Epithelial cell of esophagus (primary cell): ENCODE results near the gene WDR43.
A peak's percentile ranks its signal among the peaks of the same experiment; 100 is the strongest.

Experiments
- DNase-seq: peaks from one replicate; pipeline ENCODE4 v3.0.0; 2010; ENCODE audit warnings: low read depth
- H3K4me3 ChIP-seq: 2 replicates; pipeline ENCODE4 v1.5.1; 2011; ENCODE audit warnings: mild to moderate bottlenecking, low read length, control low read depth
- TF ChIP-seq, protein P1 (sequence below): IDR thresholded peaks from 2 replicates; pipeline ENCODE4 v1.5.1; 2011; ENCODE audit warnings: low read depth, mild to moderate bottlenecking, low read length, control low read depth, inconsistent platforms; ENCODE audit not compliant: insufficient read depth; ENCODE audit errors: missing control alignments

The WDR43 gene

DNA sequence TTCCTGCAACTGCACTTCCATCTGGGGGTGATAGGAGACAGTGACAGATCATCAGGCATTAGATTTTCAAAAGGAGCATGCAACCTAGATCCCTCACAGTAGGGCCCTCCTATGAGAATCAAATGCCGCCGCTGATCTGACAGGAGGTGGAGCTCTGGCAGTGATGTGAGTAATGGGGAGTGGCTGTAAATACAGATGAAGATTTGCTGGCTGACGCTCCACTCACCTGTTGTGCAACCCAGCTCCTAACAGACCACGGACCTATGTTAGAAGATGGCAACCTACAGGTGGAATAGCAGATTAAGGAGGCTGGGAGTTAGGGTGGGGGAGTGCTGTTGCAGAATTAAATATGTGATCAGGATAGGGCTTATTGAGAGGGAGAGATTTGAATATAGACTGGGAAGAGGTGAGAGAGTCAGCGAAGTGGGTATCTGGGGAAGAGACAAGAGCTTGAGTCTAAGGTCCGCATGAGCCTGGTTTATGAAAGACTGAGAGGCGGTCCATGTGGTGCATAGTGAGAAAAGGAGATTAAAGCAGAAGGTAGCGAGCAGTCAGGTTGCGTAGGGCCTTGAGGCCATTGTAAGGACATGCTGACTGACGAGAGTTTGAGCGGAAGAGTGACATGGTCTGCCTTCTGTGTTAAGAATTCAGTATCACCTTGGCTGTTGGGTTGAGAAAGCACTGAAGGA lies 55.3 kb downstream of the WDR43 start:
- TF ChIP-seq, protein P1, sequence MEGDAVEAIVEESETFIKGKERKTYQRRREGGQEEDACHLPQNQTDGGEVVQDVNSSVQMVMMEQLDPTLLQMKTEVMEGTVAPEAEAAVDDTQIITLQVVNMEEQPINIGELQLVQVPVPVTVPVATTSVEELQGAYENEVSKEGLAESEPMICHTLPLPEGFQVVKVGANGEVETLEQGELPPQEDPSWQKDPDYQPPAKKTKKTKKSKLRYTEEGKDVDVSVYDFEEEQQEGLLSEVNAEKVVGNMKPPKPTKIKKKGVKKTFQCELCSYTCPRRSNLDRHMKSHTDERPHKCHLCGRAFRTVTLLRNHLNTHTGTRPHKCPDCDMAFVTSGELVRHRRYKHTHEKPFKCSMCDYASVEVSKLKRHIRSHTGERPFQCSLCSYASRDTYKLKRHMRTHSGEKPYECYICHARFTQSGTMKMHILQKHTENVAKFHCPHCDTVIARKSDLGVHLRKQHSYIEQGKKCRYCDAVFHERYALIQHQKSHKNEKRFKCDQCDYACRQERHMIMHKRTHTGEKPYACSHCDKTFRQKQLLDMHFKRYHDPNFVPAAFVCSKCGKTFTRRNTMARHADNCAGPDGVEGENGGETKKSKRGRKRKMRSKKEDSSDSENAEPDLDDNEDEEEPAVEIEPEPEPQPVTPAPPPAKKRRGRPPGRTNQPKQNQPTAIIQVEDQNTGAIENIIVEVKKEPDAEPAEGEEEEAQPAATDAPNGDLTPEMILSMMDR, result no peak
- no peak overlapping the region for H3K4me3 ChIP-seq
- peak; percentile 70 for DNase-seq

DNA sequence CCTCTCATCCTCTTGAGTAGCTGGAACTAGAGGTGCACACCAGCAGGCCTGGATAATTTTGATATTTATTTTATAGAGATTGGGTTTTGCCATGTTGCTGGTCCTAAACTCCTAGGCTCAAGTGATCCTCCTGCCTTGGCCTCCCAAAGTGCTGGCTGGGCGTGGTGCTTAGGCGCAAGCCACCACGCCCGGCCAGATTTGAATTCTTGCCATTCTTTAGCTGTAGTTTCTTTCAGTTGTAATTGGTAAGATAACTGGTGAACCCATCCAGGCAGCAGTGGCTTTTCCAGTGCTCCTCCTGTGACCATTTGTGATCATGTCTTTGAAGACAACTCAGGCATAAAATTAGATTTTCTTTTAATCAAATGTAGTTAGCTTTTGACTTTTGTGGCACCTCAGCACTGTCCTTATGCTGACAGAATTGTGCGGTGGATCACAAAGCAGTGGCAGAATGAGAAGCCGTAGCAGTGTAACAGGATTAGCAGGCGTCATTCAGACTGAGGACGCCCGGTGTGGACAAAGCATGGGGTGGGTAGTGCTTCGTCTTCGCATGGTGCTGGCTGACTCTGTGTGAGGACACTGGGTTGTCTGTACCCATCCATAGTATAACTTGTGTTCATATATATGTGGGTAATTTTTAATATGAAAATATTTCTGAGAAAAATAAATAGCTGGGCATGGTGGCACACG lies 56.6 kb downstream of the WDR43 start:
- no peak for DNase-seq
- H3K4me3 ChIP-seq, result no peak overlapping the region
- TF ChIP-seq, protein P1, result no peak

DNA sequence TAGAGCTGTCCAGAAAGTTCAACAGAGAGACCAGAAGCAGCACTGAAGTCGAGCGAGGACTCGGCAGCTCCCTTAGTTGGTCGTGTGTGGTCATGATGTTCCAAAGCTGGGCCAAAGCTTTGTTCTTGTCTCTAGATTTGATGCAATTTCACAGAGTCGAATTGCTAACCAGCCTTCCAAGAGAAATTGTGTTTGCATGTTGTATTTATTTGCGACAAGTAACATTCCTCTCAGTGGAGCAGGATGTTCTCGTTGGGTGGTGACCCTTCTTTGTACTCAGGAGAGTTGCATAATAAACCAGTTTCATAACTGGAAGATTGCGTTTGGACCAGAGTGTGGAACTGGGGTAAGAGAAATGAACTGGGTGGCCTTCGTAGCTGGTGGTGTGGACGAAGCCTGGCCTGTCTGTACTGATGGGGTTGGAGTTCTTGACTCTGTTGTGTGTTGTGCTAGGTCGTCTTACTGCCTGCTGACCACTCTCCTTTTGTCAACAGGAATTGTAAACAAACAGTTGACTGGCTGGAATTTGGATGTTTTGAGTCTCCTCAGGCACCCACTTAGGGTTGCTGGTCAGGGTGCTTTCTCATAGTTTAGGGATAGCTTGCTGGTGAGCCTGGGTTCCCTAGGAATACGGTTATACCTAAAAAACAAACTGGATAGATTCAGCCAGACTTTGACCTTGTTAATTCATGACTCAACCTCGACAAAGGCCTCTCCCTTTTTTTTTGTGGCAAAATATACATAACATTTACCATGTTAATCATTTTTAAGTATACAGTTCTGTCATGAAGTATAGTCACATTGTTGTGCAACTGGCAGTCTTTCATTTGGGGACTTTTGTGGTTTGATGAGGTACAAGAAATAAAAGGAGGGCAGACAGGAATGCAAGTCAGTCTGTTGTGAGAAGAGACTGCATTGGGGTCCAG lies 57.7 kb downstream of the WDR43 start:
- DNase-seq, result peak; percentile 61
- H3K4me3 ChIP-seq, result no peak overlapping the region
- TF ChIP-seq, protein P1, result no peak

DNA sequence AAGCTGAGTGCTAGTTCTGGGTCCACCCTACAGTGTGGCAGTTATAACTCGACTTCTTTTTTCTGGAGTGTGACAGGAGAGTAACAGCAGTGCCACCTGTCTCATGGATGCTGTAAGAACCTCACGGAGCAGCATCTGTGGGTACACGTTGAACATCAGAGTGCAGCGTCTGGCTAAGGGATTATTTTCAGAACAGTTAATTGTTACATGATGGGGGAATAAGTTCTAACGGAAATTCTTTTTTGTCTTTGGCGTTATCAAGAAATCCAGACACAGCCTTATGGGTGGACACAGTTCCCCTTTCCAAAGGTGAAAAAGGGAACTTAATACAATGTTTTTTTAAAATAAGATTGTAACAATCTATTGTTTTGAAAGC lies 58.4 kb downstream of the WDR43 start:
- TF ChIP-seq, protein P1, result peak; percentile 25
- no peak overlapping the region for H3K4me3 ChIP-seq
- no peak for DNase-seq

DNA sequence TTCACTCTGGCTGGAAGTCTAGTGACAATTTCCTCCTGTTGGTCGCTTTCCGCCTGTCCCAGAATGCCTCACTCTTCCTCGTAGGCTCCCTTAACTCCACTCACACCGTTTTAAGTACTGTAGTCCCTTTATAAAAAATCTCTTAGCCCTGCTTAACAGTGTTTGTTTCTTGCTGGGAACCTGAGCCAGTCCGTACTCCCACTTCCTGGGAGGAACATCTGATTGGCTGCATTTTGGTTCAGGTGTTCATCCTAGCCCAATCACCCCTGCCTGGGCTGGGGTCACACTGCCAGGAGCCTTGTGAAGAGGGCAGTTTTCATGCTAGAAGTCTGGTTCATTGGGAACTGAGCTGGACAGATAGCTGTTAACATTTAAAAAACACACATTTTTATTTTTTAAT lies 61.0 kb downstream of the WDR43 start:
- TF ChIP-seq, protein P1, result no peak
- no peak for DNase-seq
- H3K4me3 ChIP-seq, result no peak overlapping the region

DNA sequence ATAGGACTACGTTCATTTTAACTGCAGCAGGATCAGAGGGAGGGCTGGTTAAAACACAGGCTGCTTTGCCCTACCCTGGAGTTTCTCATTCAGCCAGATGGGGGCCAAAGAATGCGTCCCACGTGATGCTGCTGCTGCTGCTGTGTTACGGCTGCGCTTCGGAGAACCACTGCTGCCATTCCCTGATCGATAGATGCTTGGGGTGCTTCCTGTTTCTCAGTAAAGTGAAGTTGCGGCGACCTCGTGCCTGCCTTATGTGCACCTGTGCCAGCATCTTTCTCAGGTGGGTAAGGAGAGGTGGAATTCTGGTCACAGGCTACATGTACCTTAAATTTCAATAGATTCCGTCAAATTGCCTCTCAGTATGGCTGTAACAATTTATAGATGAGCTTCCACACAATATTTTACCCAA lies 62.0 kb downstream of the WDR43 start:
- TF ChIP-seq, protein P1, result peak; percentile 17

More for the DNA sequence above, 62.0 kb downstream of the WDR43 start:
- no peak for DNase-seq
- no peak overlapping the region for H3K4me3 ChIP-seq
